Calu3 (cell line): ENCODE results near the gene WAPL. TPM values are rescaled to one million over a fixed set of nuclear protein-coding genes. Genes with fewer than 3 reads are reported as not detected.

Source experiments
- BruUV-seq: library from RNA; stranded (reverse); fragments of 400-500 nt; replicated peaks from 2 replicates; lab custom pipeline; 2021; lab: Mats Ljungman, UMichigan
- CTCF ChIA-PET: fragments of 300-600 bp; sonication (Branson Sonifier 250); formaldehyde crosslinking; loops from one replicate; lab custom pipeline; 2022; ENCODE audit warnings: antibody characterized with exemption; lab: Charles Lee
- DNase-seq: peaks from one replicate; pipeline ENCODE4 v3.0.0; 2022
- H3K27ac Mint-ChIP-seq: one replicate; pipeline ENCODE4 v1.8.0; 2022; ENCODE audit warnings: mixed read lengths; ENCODE audit not compliant: unreplicated experiment
- H3K27me3 Mint-ChIP-seq: one replicate; pipeline ENCODE4 v1.8.0; 2022; ENCODE audit warnings: mixed read lengths; ENCODE audit not compliant: unreplicated experiment
- H3K36me3 Mint-ChIP-seq: one replicate; pipeline ENCODE4 v1.8.0; 2022; ENCODE audit warnings: mild to moderate bottlenecking, moderate library complexity, mixed read lengths; ENCODE audit not compliant: insufficient read depth, unreplicated experiment
- H3K4me1 Mint-ChIP-seq: one replicate; pipeline ENCODE4 v1.8.0; 2022; ENCODE audit warnings: mild to moderate bottlenecking, low read depth, mixed read lengths; ENCODE audit not compliant: unreplicated experiment
- H3K4me3 Mint-ChIP-seq: one replicate; pipeline ENCODE4 v1.8.0; 2022; ENCODE audit warnings: mild to moderate bottlenecking, low read depth, moderate library complexity, mixed read lengths; ENCODE audit not compliant: unreplicated experiment
- H3K9me3 Mint-ChIP-seq: one replicate; pipeline ENCODE4 v1.8.0; 2022; ENCODE audit warnings: low read depth, mixed read lengths; ENCODE audit not compliant: unreplicated experiment
- CTCF ChIP-seq: fragments of 200-600 bp; IDR thresholded peaks from one replicate; pipeline ENCODE4 v1.8.0; 2022; ENCODE audit warnings: antibody characterized with exemption; ENCODE audit not compliant: unreplicated experiment
- intact Hi-C: fragments of 100-400 bp; cut with micrococcal nuclease; formaldehyde crosslinking; loops from one replicate; pipeline ENCODE4 v1.10.0; 2022; ENCODE audit not compliant: unreplicated experiment
- total RNA-seq: library from RNA; stranded (reverse); gene quantifications from 2 replicates; pipeline ENCODE4 v1.2.3, GENCODE V29; 2022

WAPL gene
- total RNA-seq, 1 experiment from 2014 or later = 27.0 TPM

GRCh38 chr10:86556933-86557649, 35.5 kb upstream of the WAPL start:
- Mint-ChIP-seq H3K36me3 (no peaks in the 10 kb centered on the region), H3K4me1 (peaks cover 10% of the 10 kb centered on the region), H3K4me3 (no peak overlapping the region), H3K27me3 (no peaks in the 10 kb centered on the region), H3K27ac (no peak overlapping the region), H3K9me3 (no peaks in the 10 kb centered on the region)
- intact Hi-C loops = no loop called here
- TF ChIP-seq CTCF = no peak
- no TSS peak for BruUV-seq
- CTCF ChIA-PET = no interaction called here
- no peak for DNase-seq

GRCh38 chr10:86556532-86556931, 34.9 kb upstream of the WAPL start:
- Mint-ChIP-seq H3K4me1 (peaks cover 10% of the 10 kb centered on the region), H3K36me3 (no peaks in the 10 kb centered on the region), H3K27ac (no peak overlapping the region), H3K9me3 (no peaks in the 10 kb centered on the region), H3K27me3 (no peaks in the 10 kb centered on the region), H3K4me3 (no peak overlapping the region)
- TF ChIP-seq CTCF = no peak
- CTCF ChIA-PET = interaction anchor here (0.9 kb wide), 1 partner anchor 15 kb away, joined by 3 read pairs; no protein-coding TSS in a partner anchor
- no peak for DNase-seq
- no TSS peak for BruUV-seq
- intact Hi-C loops = no loop called here

- intact Hi-C loops = no loop called here
- H3K27ac Mint-ChIP-seq = no peak overlapping the region
- TF ChIP-seq CTCF = no peak
- H3K27me3 Mint-ChIP-seq = no peaks in the 10 kb centered on the region
- BruUV-seq = no TSS peak
- H3K4me1 Mint-ChIP-seq = peaks cover 10% of the 10 kb centered on the region
- no peaks in the 10 kb centered on the region for H3K9me3 Mint-ChIP-seq
- no peak overlapping the region for H3K4me3 Mint-ChIP-seq
- CTCF ChIA-PET = no interaction called here
- H3K36me3 Mint-ChIP-seq = no peaks in the 10 kb centered on the region
- no peak for DNase-seq
Measured at GRCh38 chr10:86553639-86554038, 32.0 kb upstream of the WAPL start.

- intact Hi-C loops = no loop called here
- CTCF ChIA-PET = no interaction called here
- DNase-seq = no peak
- BruUV-seq = no TSS peak
- Mint-ChIP-seq H3K4me3 (no peak overlapping the region), H3K36me3 (no peaks in the 10 kb centered on the region), H3K27me3 (peaks cover 3% of the 10 kb centered on the region), H3K27ac (no peak overlapping the region), H3K4me1 (peaks cover 10% of the 10 kb centered on the region), H3K9me3 (no peaks in the 10 kb centered on the region)
- TF ChIP-seq CTCF = no peak
Measured at GRCh38 chr10:86553213-86553612, 31.6 kb upstream of the WAPL start.
